Endothelial cell of umbilical vein (primary cell): ENCODE data around the gene MMP24. TPM values are rescaled to one million over a fixed set of nuclear protein-coding genes. Genes with fewer than 3 reads are reported as not detected.

Experiments
- BruUV-seq: library from RNA; stranded (reverse); fragments of 400-500 nt; replicated peaks from 2 replicates; lab custom pipeline; 2021; lab: Mats Ljungman, UMichigan
- CTCF ChIA-PET: fragments of 300-600, 350-600 bp; sonication (Branson Sonifier 250); formaldehyde crosslinking; loops from one replicate; lab custom pipeline; 2021; ENCODE audit warnings: antibody characterized with exemption, inconsistent platforms; lab: Charles Lee
- POLR2A ChIA-PET: fragments of 300-600, 350-600 bp; sonication (Branson Sonifier 250); formaldehyde crosslinking; loops from one replicate; lab custom pipeline; 2021; ENCODE audit warnings: antibody characterized with exemption, inconsistent platforms; lab: Charles Lee
- DNase-seq: peaks from one replicate; pipeline ENCODE4 v3.0.0-alpha.2; 2011; ENCODE audit warnings: low read depth, low spot score
- FAIRE-seq: peaks from 2 replicates; lab custom pipeline; 2011; peaks lifted over from hg19 to GRCh38; lab: Jason Lieb, UNC
- H2AFZ ChIP-seq: 2 replicates; pipeline ENCODE4 v1.6.0; 2012; ENCODE audit warnings: low read depth, low read length, control low read depth, inconsistent platforms
- H3K27ac ChIP-seq: 2 replicates; pipeline ENCODE4 v1.5.1; 2011; ENCODE audit warnings: low read depth, mild to moderate bottlenecking, control low read depth, low read length, moderate library complexity; ENCODE audit not compliant: insufficient read depth
- H3K27me3 ChIP-seq, 2 experiments: 2 replicates each; pipeline versions ENCODE4 v1.6.0 to v1.6.1; 2011; ENCODE audit warnings: low read length in 2 of 2, mixed read lengths in 1 of 2; ENCODE audit not compliant: control insufficient read depth in 2 of 2, insufficient read depth in 2 of 2
- H3K36me3 ChIP-seq, 2 experiments: 2 replicates in 1 of 2; 3 replicates in 1 of 2; pipeline ENCODE4 v1.5.1; 2011; ENCODE audit warnings: low read length in 2 of 2, mild to moderate bottlenecking in 1 of 2, moderate library complexity in 1 of 2; ENCODE audit not compliant: control insufficient read depth in 2 of 2, insufficient read depth in 2 of 2; ENCODE audit errors: extremely low read depth in 1 of 2
- H3K4me1 ChIP-seq: 3 replicates; pipeline ENCODE4 v1.5.1; 2011; ENCODE audit warnings: mild to moderate bottlenecking, low read length; ENCODE audit not compliant: control insufficient read depth, insufficient read depth; ENCODE audit errors: extremely low read depth
- H3K4me2 ChIP-seq: 2 replicates; pipeline ENCODE4 v1.6.1; 2011; ENCODE audit warnings: low read length, control low read depth, mixed read lengths; ENCODE audit not compliant: insufficient read depth
- H3K4me3 ChIP-seq, 3 experiments: fragments of 200-600 bp in 1 of 3; sonication (generic), shearing (Covaris generic) in 1 of 3; replicated peaks in 1 of 3; 2 replicates each; pipeline ENCODE4 v1.5.1; 2011 to 2016; ENCODE audit warnings: control low read depth in 3 of 3, low read length in 3 of 3, mild to moderate bottlenecking in 2 of 3, inconsistent platforms in 1 of 3, low read depth in 1 of 3, moderate library complexity in 1 of 3; ENCODE audit not compliant: insufficient read depth in 1 of 3
- H3K79me2 ChIP-seq: 2 replicates; pipeline ENCODE4 v1.6.0; 2012; ENCODE audit warnings: low read length, inconsistent platforms; ENCODE audit not compliant: control insufficient read depth, insufficient read depth
- H3K9ac ChIP-seq: replicated peaks from 2 replicates; pipeline ENCODE3; 2011; ENCODE audit warnings: low read length, control low read depth; ENCODE audit not compliant: insufficient read depth; ENCODE audit errors: extremely low read depth
- H3K9me1 ChIP-seq: replicated peaks from 3 replicates; pipeline ENCODE4 v1.6.0; 2011; ENCODE audit warnings: mild to moderate bottlenecking, low read length; ENCODE audit not compliant: control insufficient read depth, insufficient read depth; ENCODE audit errors: extremely low read depth
- H3K9me3 ChIP-seq: replicated peaks from 2 replicates; pipeline ENCODE4 v1.5.1; 2012; ENCODE audit warnings: low read length, inconsistent platforms; ENCODE audit not compliant: control insufficient read depth, insufficient read depth
- H4K20me1 ChIP-seq: replicated peaks from 2 replicates; pipeline ENCODE3; 2011; ENCODE audit warnings: mild to moderate bottlenecking, low read length; ENCODE audit not compliant: control insufficient read depth, insufficient read depth; ENCODE audit errors: extremely low read depth
- CTCF ChIP-seq, 2 donors: IDR thresholded peaks; 1 replicate in 1 of 2; 2 replicates in 1 of 2; pipeline ENCODE4 v1.5.1; 2011; ENCODE audit warnings: low read length in 2 of 2, mild to moderate bottlenecking in 2 of 2, moderate library complexity in 2 of 2, control low read depth in 1 of 2, inconsistent platforms in 1 of 2, low read depth in 1 of 2; ENCODE audit not compliant: insufficient read depth in 1 of 2; ENCODE audit errors: extremely low read depth in 1 of 2
- FOS ChIP-seq: IDR thresholded peaks from 2 replicates; pipeline ENCODE4 v1.6.1; 2011; ENCODE audit warnings: mild to moderate bottlenecking, low read length, moderate library complexity, borderline replicate concordance; ENCODE audit not compliant: insufficient read depth
- JUN ChIP-seq: IDR thresholded peaks from 2 replicates; pipeline ENCODE4 v1.6.1; 2011; ENCODE audit warnings: borderline replicate concordance, low read depth; ENCODE audit not compliant: insufficient read length, insufficient read depth
- POLR2AphosphoS5 ChIP-seq: IDR thresholded peaks from 2 replicates; pipeline ENCODE4 v1.6.1; 2012; ENCODE audit warnings: low read depth, mild to moderate bottlenecking, control low read depth, low read length, moderate library complexity; ENCODE audit not compliant: insufficient read depth
- dilution Hi-C: fragments of 300-500 bp; cut with MboI; formaldehyde crosslinking; loops from one replicate; pipeline ENCODE4 v1.15.0; 2019; ENCODE audit warnings: low sequenced_read_pairs; ENCODE audit not compliant: extremely low pct_ligation_motif_present
- intact Hi-C: fragments of 100-400 bp; cut with micrococcal nuclease; formaldehyde crosslinking; loops from one replicate; pipeline ENCODE4 v1.10.0; 2022
- polyA plus RNA-seq, 4 experiments: library from polyadenylated mRNA; depleted of rRNA in 3 of 4; stranded (reverse) in 3 of 4; unstranded in 1 of 4; fragments of >200 nt; gene quantifications; 2 replicates each; pipeline versions ENCODE4 v1.2.1 to v1.2.3, GENCODE V29; 2011 to 2012; ENCODE audit warnings: missing spikeins in 1 of 4
- small RNA-seq: library from RNA; depleted of rRNA; stranded (forward); fragments of <200 nt; gene quantifications from one replicate; pipeline ENCODE3, GENCODE V24; 2012; ENCODE audit warnings: low replicate concordance, low read depth; ENCODE audit not compliant: insufficient read depth, insufficient read length
- total RNA-seq: library from RNA; stranded (reverse); gene quantifications from 2 replicates; pipeline ENCODE4 v1.2.3, GENCODE V29; 2021
- TF ChIP-seq, protein P1 (sequence below): IDR thresholded peaks from 2 replicates; pipeline ENCODE4 v1.6.1; 2011; ENCODE audit not compliant: insufficient read depth, insufficient read length

MMP24 gene
- total and polyA plus RNA-seq, 2 donors (not counting 3 experiments of a cell fraction or from before 2014, with no cell fraction given), result 0.27 to 0.54 TPM

DNA sequence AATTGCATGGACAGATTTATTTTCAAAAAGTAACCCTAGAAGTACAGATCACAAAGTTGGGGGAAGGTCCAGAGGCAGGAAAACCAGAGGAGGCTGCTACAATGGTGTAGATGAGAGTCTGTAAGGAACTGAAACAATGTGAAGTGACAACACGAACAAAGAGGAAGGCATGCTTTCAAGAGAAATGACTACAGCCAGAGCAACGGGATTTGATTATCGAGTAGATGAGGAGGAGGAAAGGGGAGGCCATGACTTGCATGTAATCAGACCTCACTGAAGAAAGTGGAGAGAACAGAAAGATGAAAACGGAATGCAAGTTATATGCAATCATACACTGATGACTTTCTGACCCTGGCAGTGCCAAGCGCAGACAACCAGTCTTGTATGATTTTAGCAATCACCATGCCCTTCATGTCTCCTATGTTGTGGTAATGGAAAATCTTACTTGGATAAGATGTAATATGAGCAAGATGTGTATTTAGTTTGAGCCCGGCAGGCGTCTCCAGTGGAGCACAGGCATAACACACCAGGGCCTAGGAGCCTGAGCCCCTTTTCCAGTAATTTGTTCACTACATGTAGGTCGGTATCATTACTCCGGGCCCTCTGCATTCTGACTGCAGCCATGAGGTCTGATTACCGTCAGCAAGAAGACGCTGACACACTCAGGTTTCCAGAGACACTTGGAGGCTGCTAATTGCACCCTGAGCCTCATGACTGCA is 99.7 kb downstream of the MMP24 start:
- H3K27me3 ChIP-seq, result no peaks in the 10 kb centered on the region
- FAIRE-seq (peak; percentile 43), DNase-seq (no peak)
- no peaks in the 10 kb centered on the region for H3K9me3 ChIP-seq
- dilution Hi-C loops (no loop called here), intact Hi-C loops (no loop called here)
- no TSS peak for BruUV-seq
- H3K79me2 ChIP-seq, result no peaks in the 10 kb centered on the region
- ChIA-PET POLR2A (no interaction called here), CTCF (interaction anchor here (1.5 to 8.1 kb wide), 3 partner anchors 14 to 113 kb away, joined by 4 to 182 read pairs (median 5); no protein-coding TSS in a partner anchor)
- no peaks in the 10 kb centered on the region for H3K36me3 ChIP-seq
- peaks cover 38% of the 10 kb centered on the region for H3K4me1 ChIP-seq
- H3K9ac ChIP-seq, result no peak overlapping the region
- H4K20me1 ChIP-seq, result no peaks in the 10 kb centered on the region
- TF ChIP-seq, protein P1, sequence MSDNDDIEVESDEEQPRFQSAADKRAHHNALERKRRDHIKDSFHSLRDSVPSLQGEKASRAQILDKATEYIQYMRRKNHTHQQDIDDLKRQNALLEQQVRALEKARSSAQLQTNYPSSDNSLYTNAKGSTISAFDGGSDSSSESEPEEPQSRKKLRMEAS, result no peak
- TF ChIP-seq FOS, result no peak
- TF ChIP-seq JUN, result no peak
- no peak for TF ChIP-seq CTCF (IDR thresholded peaks at IDR 0.05; ENCODE audit: extremely low read depth in 1 of 2, insufficient read depth in 1 of 2, low read depth in 1 of 2, low read length in 2 of 2)
- no peak for TF ChIP-seq POLR2AphosphoS5
- H3K9me1 ChIP-seq, result no peaks in the 10 kb centered on the region
- H3K4me2 ChIP-seq, result no peak overlapping the region
- peak overlapping the region; percentile 42 for H3K27ac ChIP-seq
- H2AFZ ChIP-seq, result no peak overlapping the region
- H3K4me3 ChIP-seq, result no peak overlapping the region

Small RNAs within 50 kb of the gene (small RNA-seq; reads per million reads assigned to genes)
- gene MT1P3 (not detected), gene RNA5SP483 (not detected)

Other genes starting within 250 kb of the MMP24 start
- 88.3 and 89.0 TPM in 2 replicates for gene TRPC4AP, start 133.9 kb upstream of the MMP24 start, total RNA-seq
- gene TRPC4AP, start 133.9 kb upstream of the MMP24 start, polyA plus RNA-seq, result 103 and 104 TPM in 2 replicates
- 37.5 and 39.5 TPM in 2 replicates for gene EDEM2, start 79.4 kb upstream of the MMP24 start, total RNA-seq
- 29.1 and 30.1 TPM in 2 replicates for gene EDEM2, start 79.4 kb upstream of the MMP24 start, polyA plus RNA-seq
- 228 and 251 TPM in 2 replicates for gene PROCR, start 54.6 kb upstream of the MMP24 start, total RNA-seq
- gene PROCR, start 54.6 kb upstream of the MMP24 start, polyA plus RNA-seq, result 376 and 414 TPM in 2 replicates
- 52.8 and 55.6 TPM in 2 replicates for gene MMP24OS, start 51.4 kb downstream of the MMP24 start, total RNA-seq
- gene MMP24OS, start 51.4 kb downstream of the MMP24 start, polyA plus RNA-seq, result 35.1 and 43.2 TPM in 2 replicates
- gene EIF6, start 58.1 kb downstream of the MMP24 start, total RNA-seq, result 124 and 153 TPM in 2 replicates
- gene EIF6, start 58.1 kb downstream of the MMP24 start, polyA plus RNA-seq, result 286 and 383 TPM in 2 replicates
- gene FAM83C, start 65.7 kb downstream of the MMP24 start, total RNA-seq, result not detected in 2 replicates
- gene FAM83C, start 65.7 kb downstream of the MMP24 start, polyA plus RNA-seq, result not detected in 2 replicates
- gene UQCC1, start 185.3 kb downstream of the MMP24 start, total RNA-seq, result 31.5 and 48.4 TPM in 2 replicates
- 20.0 and 21.6 TPM in 2 replicates for gene UQCC1, start 185.3 kb downstream of the MMP24 start, polyA plus RNA-seq
- gene GDF5, start 211.5 kb downstream of the MMP24 start, total RNA-seq, result 0.18 TPM in 1 of 2 replicates, not detected in the other
- gene GDF5, start 211.5 kb downstream of the MMP24 start, polyA plus RNA-seq, result 0.14 and 0.21 TPM in 2 replicates
- 42.0 and 58.9 TPM in 2 replicates for gene CEP250, start 228.9 kb downstream of the MMP24 start, total RNA-seq
- gene CEP250, start 228.9 kb downstream of the MMP24 start, polyA plus RNA-seq, result 3.2 and 5.3 TPM in 2 replicates